ENCODE data around the gene OTOS.

OTOS gene

DNA sequence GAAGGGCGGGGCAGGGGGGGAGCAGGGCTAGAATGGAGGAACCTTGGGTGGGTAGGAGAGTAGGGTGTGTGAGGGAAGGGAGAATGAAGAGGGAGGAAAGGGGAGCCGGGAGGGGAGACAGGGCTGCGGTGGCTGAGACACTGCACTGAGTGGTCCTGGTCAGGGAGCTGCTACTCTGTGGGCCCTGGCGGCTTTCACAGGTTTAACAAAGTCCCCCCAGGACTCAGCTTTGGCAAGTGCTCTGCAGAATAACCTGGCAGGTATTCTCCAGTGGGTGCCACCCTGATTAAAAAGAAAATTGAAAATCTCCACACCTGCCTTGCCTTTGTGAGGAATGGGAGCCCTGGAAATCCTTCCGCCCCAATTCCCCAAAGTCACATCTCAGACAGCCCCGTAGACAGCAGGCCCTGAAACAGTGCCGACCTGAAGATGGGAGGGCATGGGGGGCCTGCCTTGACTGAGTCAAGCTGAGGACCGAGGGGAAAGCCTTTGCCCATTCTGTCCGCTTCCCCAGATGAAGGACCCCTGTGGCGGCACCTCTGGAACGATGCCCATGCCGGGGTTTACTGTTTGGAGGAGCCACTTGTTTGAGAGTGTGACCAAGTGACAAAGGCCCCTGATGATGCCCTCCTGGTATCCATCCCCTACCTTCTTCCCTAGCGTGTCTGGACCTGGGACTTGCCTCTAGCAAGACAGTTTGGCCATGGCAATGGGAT, 43.6 kb upstream of the OTOS start:
- Histone ChIP-seq H3K36me3 (ENCODE audit: control insufficient read depth, insufficient read depth, low read length) (no peaks in the 10 kb centered on the region), H3K9me3 (ENCODE audit: control insufficient read depth, low read length) (no peaks in the 10 kb centered on the region), H3K4me3 (ENCODE audit: low read depth, low read length) (no peak overlapping the region), H3K4me2 (ENCODE audit: low read length) (no peak overlapping the region), H3K9ac (no peak overlapping the region), H3K4me1 (no peaks in the 10 kb centered on the region), H3K27me3 (ENCODE audit: control insufficient read depth, insufficient read depth, low read length) (peaks cover 3% of the 10 kb centered on the region), H2AFZ (no peak overlapping the region), H3K27ac (no peak overlapping the region), H3K79me2 (no peaks in the 10 kb centered on the region)
- TF ChIP-seq, protein P1, sequence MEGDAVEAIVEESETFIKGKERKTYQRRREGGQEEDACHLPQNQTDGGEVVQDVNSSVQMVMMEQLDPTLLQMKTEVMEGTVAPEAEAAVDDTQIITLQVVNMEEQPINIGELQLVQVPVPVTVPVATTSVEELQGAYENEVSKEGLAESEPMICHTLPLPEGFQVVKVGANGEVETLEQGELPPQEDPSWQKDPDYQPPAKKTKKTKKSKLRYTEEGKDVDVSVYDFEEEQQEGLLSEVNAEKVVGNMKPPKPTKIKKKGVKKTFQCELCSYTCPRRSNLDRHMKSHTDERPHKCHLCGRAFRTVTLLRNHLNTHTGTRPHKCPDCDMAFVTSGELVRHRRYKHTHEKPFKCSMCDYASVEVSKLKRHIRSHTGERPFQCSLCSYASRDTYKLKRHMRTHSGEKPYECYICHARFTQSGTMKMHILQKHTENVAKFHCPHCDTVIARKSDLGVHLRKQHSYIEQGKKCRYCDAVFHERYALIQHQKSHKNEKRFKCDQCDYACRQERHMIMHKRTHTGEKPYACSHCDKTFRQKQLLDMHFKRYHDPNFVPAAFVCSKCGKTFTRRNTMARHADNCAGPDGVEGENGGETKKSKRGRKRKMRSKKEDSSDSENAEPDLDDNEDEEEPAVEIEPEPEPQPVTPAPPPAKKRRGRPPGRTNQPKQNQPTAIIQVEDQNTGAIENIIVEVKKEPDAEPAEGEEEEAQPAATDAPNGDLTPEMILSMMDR (IDR thresholded peaks at IDR 0.05) = no peak

DNA sequence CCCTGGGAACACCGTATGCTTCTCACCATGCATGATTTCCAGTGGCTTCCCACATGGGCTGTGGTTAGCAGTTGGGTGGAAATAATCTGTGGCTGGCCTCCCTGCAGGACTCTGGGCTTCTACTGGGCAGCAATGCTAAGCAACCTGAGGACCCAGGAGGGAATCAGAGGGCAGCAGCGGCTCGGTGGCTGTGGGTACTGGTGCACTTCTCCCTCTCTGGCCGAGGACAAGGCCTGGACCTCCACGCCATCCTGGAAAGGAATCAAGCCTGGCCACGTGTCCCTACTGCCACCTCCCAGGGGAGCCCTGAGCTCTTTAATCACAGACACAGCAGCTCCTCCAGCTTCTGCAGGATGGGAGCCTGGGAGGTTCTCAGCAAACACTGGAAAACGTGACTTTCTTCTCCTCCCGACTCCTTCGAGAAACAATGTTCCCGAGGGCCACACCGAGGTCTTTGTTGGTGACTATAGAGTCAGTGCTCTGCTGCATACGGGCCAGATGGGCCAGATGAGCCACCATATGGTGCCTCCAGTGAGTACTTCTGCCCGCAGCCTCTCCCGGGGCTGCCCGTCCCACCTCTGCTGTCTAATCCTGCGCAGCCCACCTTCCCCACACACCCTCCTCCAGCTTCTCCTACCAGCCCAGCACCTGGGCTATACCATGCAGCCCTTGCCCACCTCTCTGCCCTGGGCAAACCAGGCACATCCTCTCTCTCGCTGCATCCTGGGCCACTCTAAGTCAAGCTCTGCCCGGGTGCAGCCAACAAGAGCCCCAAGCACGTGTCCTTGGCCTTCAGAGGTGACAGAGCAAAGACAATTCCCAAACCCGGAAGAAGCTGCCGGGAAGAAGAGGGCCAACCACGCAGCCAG, 42.8 kb upstream of the OTOS start:
- TF ChIP-seq, protein P1 (IDR thresholded peaks at IDR 0.05) = no peak
- H3K4me1 ChIP-seq = no peaks in the 10 kb centered on the region
- H3K79me2 ChIP-seq = no peaks in the 10 kb centered on the region
- H3K36me3 ChIP-seq (ENCODE audit: control insufficient read depth, insufficient read depth, low read length) = no peaks in the 10 kb centered on the region
- H3K9me3 ChIP-seq (ENCODE audit: control insufficient read depth, low read length) = no peaks in the 10 kb centered on the region
- no peak overlapping the region for H3K4me2 ChIP-seq (ENCODE audit: low read length)
- peaks cover 3% of the 10 kb centered on the region for H3K27me3 ChIP-seq (ENCODE audit: control insufficient read depth, insufficient read depth, low read length)
- no peak overlapping the region for H2AFZ ChIP-seq
- no peak overlapping the region for H3K4me3 ChIP-seq (ENCODE audit: low read depth, low read length)
- no peak overlapping the region for H3K27ac ChIP-seq
- no peak overlapping the region for H3K9ac ChIP-seq

- Histone ChIP-seq H3K27me3 (ENCODE audit: control insufficient read depth, insufficient read depth, low read length) (peaks cover 3% of the 10 kb centered on the region), H2AFZ (no peak overlapping the region)
- TF ChIP-seq, protein P1 (IDR thresholded peaks at IDR 0.05) = no peak
Measured at GRCh38 chr2:240182476-240182875, 42.0 kb upstream of the OTOS start.

GRCh38 chr2:240182001-240182400, 41.5 kb upstream of the OTOS start:
- Histone ChIP-seq H3K79me2 (no peaks in the 10 kb centered on the region), H3K27ac (no peak overlapping the region), H3K4me3 (ENCODE audit: low read depth, low read length) (no peak overlapping the region), H2AFZ (no peak overlapping the region), H3K36me3 (ENCODE audit: control insufficient read depth, insufficient read depth, low read length) (no peaks in the 10 kb centered on the region), H3K9me3 (ENCODE audit: control insufficient read depth, low read length) (no peaks in the 10 kb centered on the region), H3K27me3 (ENCODE audit: control insufficient read depth, insufficient read depth, low read length) (peaks cover 3% of the 10 kb centered on the region), H3K4me2 (ENCODE audit: low read length) (no peak overlapping the region), H3K4me1 (no peaks in the 10 kb centered on the region), H3K9ac (no peak overlapping the region)
- TF ChIP-seq, protein P1 (IDR thresholded peaks at IDR 0.05) = no peak

More at GRCh38 chr2:240182476-240182875, 42.0 kb upstream of the OTOS start:
- no peaks in the 10 kb centered on the region for H3K79me2 ChIP-seq
- H3K4me1 ChIP-seq = no peaks in the 10 kb centered on the region
- H3K4me3 ChIP-seq (ENCODE audit: low read depth, low read length) = no peak overlapping the region
- H3K9me3 ChIP-seq (ENCODE audit: control insufficient read depth, low read length) = no peaks in the 10 kb centered on the region
- no peak overlapping the region for H3K27ac ChIP-seq
- no peak overlapping the region for H3K9ac ChIP-seq
- no peak overlapping the region for H3K4me2 ChIP-seq (ENCODE audit: low read length)
- H3K36me3 ChIP-seq (ENCODE audit: control insufficient read depth, insufficient read depth, low read length) = no peaks in the 10 kb centered on the region
